ENCODE results near the gene PLEKHM3. TPM values are rescaled to one million over a fixed set of nuclear protein-coding genes. Genes with fewer than 3 reads are reported as not detected.
A peak's percentile ranks its signal among the peaks of the same experiment; 100 is the strongest.

Gene PLEKHM3
- total and polyA plus RNA-seq, 2 of the 4 experiments (the other 2 are of a cell fraction) = 2.4 to 11.3 TPM

GRCh38 chr2:208042450-208042849, 17.1 kb upstream of the PLEKHM3 start:
- dilution Hi-C loops (cut with HindIII; ENCODE audit: low sequenced_read_pairs, unreplicated experiment) (no loop called here), intact Hi-C loops (cut with micrococcal nuclease) (no loop called here), in situ Hi-C loops (cut with MboI; ENCODE audit: low sequenced_read_pairs) (no loop called here)
- H3K23ac ChIP-seq (ENCODE audit: low read depth, low read length) = no peak overlapping the region
- H3K9me3 ChIP-seq (ENCODE audit: control insufficient read depth, insufficient read depth, low read length) = no peaks in the 10 kb centered on the region
- H2AK5ac ChIP-seq (ENCODE audit: low read depth, low read length) = no peak overlapping the region
- no peak overlapping the region for H3K56ac ChIP-seq (ENCODE audit: extremely low read depth, insufficient read depth, low read length)
- TF ChIP-seq USF2 (IDR thresholded peaks at IDR 0.05; ENCODE audit: low read depth, low read length) (no peak), CEBPB (IDR thresholded peaks at IDR 0.05; ENCODE audit: low read depth, low read length) (peak; percentile 50)
- H3K18ac ChIP-seq (ENCODE audit: low read depth, low read length) = no peak overlapping the region
- POLR2A ChIA-PET (ENCODE audit: unreplicated experiment) = no interaction called here
- no TSS peak for BruUV-seq (replicated peaks)
- peaks cover 4% of the 10 kb centered on the region; the same call in 1 of the 2 replicates for H3K9me1 ChIP-seq (ENCODE audit: insufficient read depth, low read length)
- no peak overlapping the region for H2BK20ac ChIP-seq (ENCODE audit: low read depth, low read length)
- no peak for ATAC-seq (ENCODE audit: low read depth)
- CTCF ChIA-PET = interaction anchor here (0.7 kb wide), 1 partner anchor 294 kb away, joined by 3 read pairs; no protein-coding TSS in a partner anchor
- H3K4me3 ChIP-seq (ENCODE audit: insufficient read depth, low read depth, low read length) = no peak overlapping the region
- no peak overlapping the region for H2BK5ac ChIP-seq (ENCODE audit: low read depth, low read length, poor library complexity, severe bottlenecking)
- H3K79me1 ChIP-seq (ENCODE audit: low read depth in 1 of 2, low read length in 2 of 2) = no peaks in the 10 kb centered on the region
- H4K20me1 ChIP-seq (ENCODE audit: insufficient read depth, low read length) = no peaks in the 10 kb centered on the region
- no peak overlapping the region for H2BK120ac ChIP-seq (ENCODE audit: low read depth, low read length)
- H3K14ac ChIP-seq (replicated peaks; ENCODE audit: low read depth, low read length) = no peak overlapping the region
- no peak overlapping the region for H2AK9ac ChIP-seq (replicated peaks; ENCODE audit: low read depth, low read length, poor library complexity)
- DNase-seq = no peak
- H3K36me3 ChIP-seq (ENCODE audit: control insufficient read depth, insufficient read depth, low read length) = no peaks in the 10 kb centered on the region
- no peak overlapping the region for H3K4ac ChIP-seq (ENCODE audit: low read depth, low read length)
- no peak overlapping the region for H4K8ac ChIP-seq (ENCODE audit: low read depth in 2 of 2, low read length in 2 of 2)
- H4K91ac ChIP-seq (ENCODE audit: insufficient read depth, low read depth, low read length) = no peak overlapping the region
- H3K9ac ChIP-seq (ENCODE audit: low read depth, low read length) = no peak overlapping the region
- WGBS, 2 experiments (ENCODE audit: extremely low coverage in 2 of 2, insufficient read length in 1 of 2) = no CpG with 5 or more reads among the region's 2 CpGs
- no peak overlapping the region for H3K4me2 ChIP-seq (ENCODE audit: low read depth, low read length)
- H2AFZ ChIP-seq (replicated peaks; ENCODE audit: low read length, poor library complexity) = no peak overlapping the region
- H3K27ac ChIP-seq (ENCODE audit: insufficient read depth, low read length) = no peak overlapping the region
- peaks cover 7% of the 10 kb centered on the region for H3K4me1 ChIP-seq (ENCODE audit: control insufficient read depth, insufficient read depth, low read length)
- H4K5ac ChIP-seq (ENCODE audit: low read depth, low read length) = no peak overlapping the region
- H3K27me3 ChIP-seq (ENCODE audit: control insufficient read depth, insufficient read depth, low read length) = no peaks in the 10 kb centered on the region
- H2BK15ac ChIP-seq (ENCODE audit: low read depth, low read length) = no peak overlapping the region

All from IMR-90 (cell line).